T-helper 17 cell (primary cell): ENCODE measurements around the gene CENPK. TPM values are rescaled to one million over a fixed set of nuclear protein-coding genes. Genes with fewer than 3 reads are reported as not detected.
A peak's percentile ranks its signal among the peaks of the same experiment; 100 is the strongest.

ENCODE experiments used
- ATAC-seq: fragments of 150-1000 bp; cut with Tn5 transposase; 2 replicates; pipeline ENCODE4 v1.10.0; 2021; ENCODE audit warnings: mild to moderate bottlenecking, moderate library complexity
- DNase-seq, 3 donors: peaks; one replicate each; pipeline versions ENCODE4 v3.0.0 to v3.0.0-alpha.2; 2020 to 2021
- H3K9me3 ChIP-seq: one replicate; pipeline ENCODE4 v1.7.0; 2013; ENCODE audit warnings: low read length, mild to moderate bottlenecking; ENCODE audit not compliant: control insufficient read depth, poor library complexity, severe bottlenecking
- H3K27ac Mint-ChIP-seq: one replicate; pipeline ENCODE4 v1.8.0; 2022; ENCODE audit warnings: mild to moderate bottlenecking, moderate library complexity, mixed read lengths
- H3K27me3 Mint-ChIP-seq: one replicate; pipeline ENCODE4 v1.8.0; 2022; ENCODE audit warnings: mixed read lengths
- H3K36me3 Mint-ChIP-seq: one replicate; pipeline ENCODE4 v1.8.0; 2022; ENCODE audit warnings: low read depth, mixed read lengths
- H3K4me1 Mint-ChIP-seq: one replicate; pipeline ENCODE4 v1.8.0; 2022; ENCODE audit warnings: mild to moderate bottlenecking, mixed read lengths
- H3K4me3 Mint-ChIP-seq: one replicate; pipeline ENCODE4 v1.8.0; 2022; ENCODE audit warnings: mild to moderate bottlenecking, moderate library complexity, mixed read lengths
- total RNA-seq, 4 donors: library from RNA in 2 of 4; stranded (reverse) in 2 of 4; gene quantifications; one replicate each; pipeline ENCODE4 v1.2.3 and lab custom pipeline; 2022 to 2026

The CENPK gene
- total RNA-seq, 2 donors from 2014 or later = 4.8 to 13.5 TPM

GRCh38 chr5:65483546-65484346 lies 79.2 kb downstream of the CENPK start:
- Mint-ChIP-seq H3K4me1 (peaks cover 17% of the 10 kb centered on the region), H3K27me3 (no peaks in the 10 kb centered on the region), H3K4me3 (peak overlapping the region; percentile 98), H3K36me3 (no peaks in the 10 kb centered on the region), H3K27ac (peak overlapping the region; percentile 93)
- ATAC-seq (peak; percentile 60), DNase-seq (no peak)
- H3K9me3 ChIP-seq = no peaks in the 10 kb centered on the region

GRCh38 chr5:65482736-65483545 lies 80.0 kb downstream of the CENPK start:
- H3K9me3 ChIP-seq = no peaks in the 10 kb centered on the region
- peak overlapping the region; percentile 98 for H3K4me3 Mint-ChIP-seq
- H3K27ac Mint-ChIP-seq = peak overlapping the region; percentile 93
- H3K27me3 Mint-ChIP-seq = no peaks in the 10 kb centered on the region
- DNase-seq (no peak), ATAC-seq (no peak)
- H3K36me3 Mint-ChIP-seq = no peaks in the 10 kb centered on the region
- peaks cover 17% of the 10 kb centered on the region for H3K4me1 Mint-ChIP-seq

DNA sequence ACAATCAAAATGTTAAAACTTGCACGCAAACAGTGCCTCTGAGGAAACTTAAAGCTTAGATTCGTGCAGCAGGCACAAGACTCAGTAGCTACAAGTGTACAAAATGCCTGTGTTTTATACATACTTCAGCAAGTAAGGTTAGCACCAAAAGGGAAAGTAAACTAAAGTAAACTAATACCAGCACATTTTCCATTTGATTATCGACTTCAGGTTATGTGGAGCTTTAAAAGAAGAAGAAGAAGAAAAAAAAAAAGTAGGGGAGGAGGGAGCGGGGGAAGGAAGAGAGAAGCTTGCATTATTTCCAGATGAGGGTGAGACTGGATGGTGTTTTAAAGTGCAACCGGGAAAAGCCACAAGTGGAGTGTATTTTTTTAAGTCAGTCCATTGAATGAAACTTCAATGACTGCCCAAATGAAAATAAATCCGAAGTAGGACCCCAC lies 80.7 kb downstream of the CENPK start:
- no peaks in the 10 kb centered on the region for H3K9me3 ChIP-seq
- H3K36me3 Mint-ChIP-seq = no peaks in the 10 kb centered on the region
- no peaks in the 10 kb centered on the region for H3K27me3 Mint-ChIP-seq
- H3K4me1 Mint-ChIP-seq = peaks cover 17% of the 10 kb centered on the region
- ATAC-seq (peak; percentile 35), DNase-seq (no peak)
- H3K27ac Mint-ChIP-seq = peak overlapping the region; percentile 93
- H3K4me3 Mint-ChIP-seq = peak overlapping the region; percentile 98

- peak; percentile 86 for ATAC-seq
- peak; percentile 46 to 54 (median 50) for DNase-seq
- H3K27ac Mint-ChIP-seq = peak within 1 kb of the TSS; percentile 93
Measured at GRCh38 chr5:65481635-65482295, 81.2 kb downstream of the CENPK start, which contains the start of gene ADAMTS6. ADAMTS6 (minus strand) TSS chr5:65481920; CDS start chr5:65473673, 8,247 bp downstream.

DNA sequence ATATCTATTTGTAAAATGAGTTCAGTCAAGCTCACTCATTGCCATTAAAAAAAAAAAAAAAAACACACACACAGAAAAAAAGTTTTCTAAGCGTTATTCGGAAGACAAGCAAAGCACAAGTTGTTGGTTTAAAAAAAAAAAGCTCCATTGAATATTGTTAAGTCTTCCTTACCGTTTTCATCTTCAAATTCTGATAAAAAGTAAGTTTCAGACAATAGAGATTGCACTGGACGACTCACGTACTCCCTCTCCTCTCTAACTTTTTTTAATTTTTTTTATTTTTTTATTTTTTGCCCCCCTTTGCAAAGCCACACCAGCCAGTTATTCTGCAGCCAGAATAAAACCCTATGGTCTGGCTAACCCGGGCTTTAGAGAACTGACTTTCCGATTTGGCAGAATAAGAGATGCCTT lies 81.8 kb downstream of the CENPK start:
- ATAC-seq = no peak
- no peaks in the 10 kb centered on the region for H3K9me3 ChIP-seq
- DNase-seq = no peak
- peak overlapping the region; percentile 93 for H3K27ac Mint-ChIP-seq
- H3K36me3 Mint-ChIP-seq = no peaks in the 10 kb centered on the region
- peak overlapping the region; percentile 98 for H3K4me3 Mint-ChIP-seq
- H3K4me1 Mint-ChIP-seq = peaks cover 17% of the 10 kb centered on the region
- H3K27me3 Mint-ChIP-seq = no peaks in the 10 kb centered on the region

More at GRCh38 chr5:65481635-65482295, 81.2 kb downstream of the CENPK start, which contains the start of gene ADAMTS6:
- H3K4me3 Mint-ChIP-seq = peak within 1 kb of the TSS; percentile 98
- no peaks in the 10 kb centered on the region for H3K27me3 Mint-ChIP-seq
- H3K36me3 Mint-ChIP-seq = no peaks in the 10 kb centered on the region
- peaks cover 17% of the 10 kb centered on the region for H3K4me1 Mint-ChIP-seq
- H3K9me3 ChIP-seq = no peaks in the 10 kb centered on the region

DNA sequence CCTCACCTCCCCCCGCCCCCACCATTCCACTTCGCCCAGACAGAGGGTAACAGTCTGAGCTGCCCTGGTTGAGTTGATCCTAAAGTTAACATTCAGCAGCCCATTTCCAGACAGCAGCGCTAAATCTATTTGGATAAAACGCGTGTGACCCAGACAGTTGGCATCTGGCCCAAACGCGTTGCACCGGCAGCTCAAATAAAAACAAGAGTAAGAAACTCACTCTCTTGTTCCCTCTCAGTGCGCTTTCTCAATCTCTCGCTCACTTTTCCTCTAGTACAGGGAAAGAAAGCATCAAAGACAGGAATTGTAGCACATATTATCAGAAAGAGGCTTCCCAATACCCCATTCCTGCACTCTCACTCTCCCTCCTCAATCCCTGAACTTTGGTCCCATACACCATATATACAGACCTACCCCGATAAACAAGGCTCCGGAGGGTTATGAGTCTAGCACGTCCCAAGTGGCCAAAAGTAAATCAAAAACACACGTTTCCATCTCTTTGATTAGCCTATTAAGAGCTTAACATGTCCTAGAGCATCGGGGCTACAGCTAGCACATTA lies 82.6 kb downstream of the CENPK start:
- no peak for DNase-seq
- H3K9me3 ChIP-seq = no peaks in the 10 kb centered on the region
- H3K27ac Mint-ChIP-seq = no peak overlapping the region
- no peak overlapping the region for H3K4me3 Mint-ChIP-seq
- no peaks in the 10 kb centered on the region for H3K27me3 Mint-ChIP-seq
- peak; percentile 46 for ATAC-seq
- no peaks in the 10 kb centered on the region for H3K36me3 Mint-ChIP-seq
- peaks cover 19% of the 10 kb centered on the region for H3K4me1 Mint-ChIP-seq

GRCh38 chr5:65479527-65479926 lies 83.4 kb downstream of the CENPK start:
- H3K36me3 Mint-ChIP-seq = no peaks in the 10 kb centered on the region
- H3K4me3 Mint-ChIP-seq = no peak overlapping the region
- peaks cover 21% of the 10 kb centered on the region for H3K4me1 Mint-ChIP-seq
- H3K9me3 ChIP-seq = no peaks in the 10 kb centered on the region
- no peaks in the 10 kb centered on the region for H3K27me3 Mint-ChIP-seq
- ATAC-seq = no peak
- H3K27ac Mint-ChIP-seq = no peak overlapping the region
- DNase-seq = no peak

- Mint-ChIP-seq H3K27me3 (no peaks in the 10 kb centered on the region), H3K36me3 (no peaks in the 10 kb centered on the region), H3K27ac (no peak overlapping the region), H3K4me3 (no peak overlapping the region), H3K4me1 (peaks cover 18% of the 10 kb centered on the region)
- no peak for DNase-seq
- H3K9me3 ChIP-seq = no peaks in the 10 kb centered on the region
- ATAC-seq = no peak
Measured at GRCh38 chr5:65478336-65478735, 84.6 kb downstream of the CENPK start.

DNA sequence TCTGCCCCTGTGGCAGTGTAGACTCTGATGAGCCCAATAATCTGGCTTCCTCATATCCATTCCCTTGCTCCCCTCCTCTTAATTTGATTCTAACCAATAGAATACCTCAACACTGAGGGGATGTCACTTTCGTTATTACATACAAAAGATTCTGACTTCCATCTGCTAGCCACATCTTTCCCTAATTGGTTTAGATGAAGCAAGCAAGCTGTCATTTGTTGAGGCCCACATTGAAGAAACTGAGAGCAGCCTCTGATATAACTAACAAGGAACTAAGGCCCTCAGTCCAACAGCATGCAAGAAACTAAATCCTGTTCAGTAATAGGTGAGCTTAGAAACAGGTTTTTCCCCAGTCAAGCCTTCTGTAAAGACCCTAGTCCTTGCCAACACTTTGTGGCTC lies 87.1 kb downstream of the CENPK start:
- Mint-ChIP-seq H3K4me1 (peaks cover 4% of the 10 kb centered on the region), H3K36me3 (no peaks in the 10 kb centered on the region), H3K4me3 (no peak overlapping the region), H3K27me3 (no peaks in the 10 kb centered on the region), H3K27ac (no peak overlapping the region)
- no peak for DNase-seq
- H3K9me3 ChIP-seq = no peaks in the 10 kb centered on the region
- ATAC-seq = no peak

DNA sequence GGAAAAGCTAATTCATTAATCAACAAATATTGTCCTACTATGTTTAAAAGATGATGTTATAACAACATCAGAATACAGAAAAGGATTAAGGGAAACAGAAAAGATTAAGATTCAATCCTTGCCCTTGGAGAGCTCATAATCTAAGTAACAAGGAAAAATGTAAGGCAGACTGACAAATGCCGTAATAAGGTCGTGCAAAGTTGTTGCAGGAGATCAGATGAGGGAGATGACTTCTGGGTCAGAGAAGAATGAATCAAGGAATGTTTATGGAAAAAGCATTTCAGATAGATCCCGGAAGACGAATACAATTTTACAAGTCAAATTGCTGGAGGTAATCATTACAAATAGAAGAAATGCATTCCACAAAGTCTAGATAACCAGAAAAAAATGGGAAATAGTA lies 87.6 kb downstream of the CENPK start:
- DNase-seq = no peak
- Mint-ChIP-seq H3K4me1 (peaks cover 4% of the 10 kb centered on the region), H3K4me3 (no peak overlapping the region), H3K27ac (no peak overlapping the region), H3K36me3 (no peaks in the 10 kb centered on the region), H3K27me3 (no peaks in the 10 kb centered on the region)
- H3K9me3 ChIP-seq = no peaks in the 10 kb centered on the region
- no peak for ATAC-seq

GRCh38 chr5:65474130-65474711 lies 88.7 kb downstream of the CENPK start:
- H3K27ac Mint-ChIP-seq = no peak overlapping the region

DNA sequence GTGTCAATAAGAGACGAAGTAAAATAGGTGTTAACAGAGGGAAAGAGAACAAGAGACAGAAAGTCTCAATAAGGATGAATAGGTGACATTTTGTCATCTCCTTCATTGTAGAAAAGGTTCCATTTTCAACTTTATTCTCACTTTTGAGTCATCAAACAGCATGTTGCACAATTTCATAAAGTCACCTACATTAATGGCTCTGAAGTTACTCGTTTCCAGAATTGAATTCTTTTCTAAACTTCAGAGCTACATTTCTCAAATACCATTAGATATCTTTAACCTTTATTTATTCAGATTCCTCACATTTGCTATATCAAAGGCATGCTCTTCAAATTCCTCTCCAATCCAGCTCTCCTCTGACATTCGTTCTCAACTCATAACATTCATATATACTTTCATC lies 94.3 kb downstream of the CENPK start:
- H3K27ac Mint-ChIP-seq = no peak overlapping the region
- no peak overlapping the region for H3K4me3 Mint-ChIP-seq
- H3K36me3 Mint-ChIP-seq = no peaks in the 10 kb centered on the region
- H3K9me3 ChIP-seq = no peaks in the 10 kb centered on the region
- DNase-seq = no peak
- H3K27me3 Mint-ChIP-seq = peaks cover 5% of the 10 kb centered on the region
- no peaks in the 10 kb centered on the region for H3K4me1 Mint-ChIP-seq
- no peak for ATAC-seq

More at GRCh38 chr5:65474130-65474711, 88.7 kb downstream of the CENPK start:
- H3K27me3 Mint-ChIP-seq = no peaks in the 10 kb centered on the region
- H3K9me3 ChIP-seq = no peaks in the 10 kb centered on the region
- DNase-seq (no peak), ATAC-seq (no peak)
- no peaks in the 10 kb centered on the region for H3K36me3 Mint-ChIP-seq
- H3K4me1 Mint-ChIP-seq = peaks cover 4% of the 10 kb centered on the region
- no peak overlapping the region for H3K4me3 Mint-ChIP-seq
